Measurements from ENCODE around the gene CAMK1D.

GRCh38 chr10:12348870-12349628 is at the start of gene CAMK1D:
- TF ChIP-seq GABPA (IDR thresholded peaks at IDR 0.05; ENCODE audit: low read depth) (no peak), POLR2A (IDR thresholded peaks at IDR 0.05; ENCODE audit: low read depth, low read length) (peak; percentile 85), CHD4 (IDR thresholded peaks at IDR 0.05) (no peak), TARDBP (IDR thresholded peaks at IDR 0.05; ENCODE audit: borderline replicate concordance) (peak; percentile 64; the same call in 1 of the 2 replicates), JUND (IDR thresholded peaks at IDR 0.05; ENCODE audit: low read depth, low read length) (no peak)

Measured in GM12878 (cell line).